Neural progenitor cell (in vitro differentiated cells): ENCODE results near the gene BAZ1A.

Experiments used
- EZH2 ChIP-seq: fragments of 200-600 bp; sonication (generic); IDR thresholded peaks from 2 replicates; pipeline ENCODE4 v1.6.1; 2017; ENCODE audit warnings: antibody characterized with exemption, mild to moderate bottlenecking, moderate library complexity
- EZH2phosphoT487 ChIP-seq: fragments of 200-600 bp; sonication (generic); IDR thresholded peaks from 2 replicates; pipeline ENCODE4 v1.6.1; 2017; ENCODE audit warnings: antibody characterized with exemption
- TF ChIP-seq, protein P1 (sequence below): fragments of 200-600 bp; sonication (generic); IDR thresholded peaks from 2 replicates; pipeline ENCODE4 v1.5.1; 2017; ENCODE audit warnings: antibody characterized with exemption, mild to moderate bottlenecking

- TF ChIP-seq, protein P1, sequence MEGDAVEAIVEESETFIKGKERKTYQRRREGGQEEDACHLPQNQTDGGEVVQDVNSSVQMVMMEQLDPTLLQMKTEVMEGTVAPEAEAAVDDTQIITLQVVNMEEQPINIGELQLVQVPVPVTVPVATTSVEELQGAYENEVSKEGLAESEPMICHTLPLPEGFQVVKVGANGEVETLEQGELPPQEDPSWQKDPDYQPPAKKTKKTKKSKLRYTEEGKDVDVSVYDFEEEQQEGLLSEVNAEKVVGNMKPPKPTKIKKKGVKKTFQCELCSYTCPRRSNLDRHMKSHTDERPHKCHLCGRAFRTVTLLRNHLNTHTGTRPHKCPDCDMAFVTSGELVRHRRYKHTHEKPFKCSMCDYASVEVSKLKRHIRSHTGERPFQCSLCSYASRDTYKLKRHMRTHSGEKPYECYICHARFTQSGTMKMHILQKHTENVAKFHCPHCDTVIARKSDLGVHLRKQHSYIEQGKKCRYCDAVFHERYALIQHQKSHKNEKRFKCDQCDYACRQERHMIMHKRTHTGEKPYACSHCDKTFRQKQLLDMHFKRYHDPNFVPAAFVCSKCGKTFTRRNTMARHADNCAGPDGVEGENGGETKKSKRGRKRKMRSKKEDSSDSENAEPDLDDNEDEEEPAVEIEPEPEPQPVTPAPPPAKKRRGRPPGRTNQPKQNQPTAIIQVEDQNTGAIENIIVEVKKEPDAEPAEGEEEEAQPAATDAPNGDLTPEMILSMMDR, result no peak
- TF ChIP-seq EZH2, result no peak
- no peak for TF ChIP-seq EZH2phosphoT487
Observed at GRCh38 chr14:34713681-34714319, 161.4 kb downstream of the BAZ1A start.
